Activated CD4-positive, alpha-beta T cell treated with anti-CD3 and anti-CD28 coated beads, Interleukin-2, amount 50 U/mL, for 4 hours (primary cell): ENCODE data around the gene PCOLCE2.

Experiments used
- DNase-seq, 2 experiments: peaks; one replicate each; pipeline ENCODE4 v3.0.0-alpha.2; 2020

The PCOLCE2 gene

DNA sequence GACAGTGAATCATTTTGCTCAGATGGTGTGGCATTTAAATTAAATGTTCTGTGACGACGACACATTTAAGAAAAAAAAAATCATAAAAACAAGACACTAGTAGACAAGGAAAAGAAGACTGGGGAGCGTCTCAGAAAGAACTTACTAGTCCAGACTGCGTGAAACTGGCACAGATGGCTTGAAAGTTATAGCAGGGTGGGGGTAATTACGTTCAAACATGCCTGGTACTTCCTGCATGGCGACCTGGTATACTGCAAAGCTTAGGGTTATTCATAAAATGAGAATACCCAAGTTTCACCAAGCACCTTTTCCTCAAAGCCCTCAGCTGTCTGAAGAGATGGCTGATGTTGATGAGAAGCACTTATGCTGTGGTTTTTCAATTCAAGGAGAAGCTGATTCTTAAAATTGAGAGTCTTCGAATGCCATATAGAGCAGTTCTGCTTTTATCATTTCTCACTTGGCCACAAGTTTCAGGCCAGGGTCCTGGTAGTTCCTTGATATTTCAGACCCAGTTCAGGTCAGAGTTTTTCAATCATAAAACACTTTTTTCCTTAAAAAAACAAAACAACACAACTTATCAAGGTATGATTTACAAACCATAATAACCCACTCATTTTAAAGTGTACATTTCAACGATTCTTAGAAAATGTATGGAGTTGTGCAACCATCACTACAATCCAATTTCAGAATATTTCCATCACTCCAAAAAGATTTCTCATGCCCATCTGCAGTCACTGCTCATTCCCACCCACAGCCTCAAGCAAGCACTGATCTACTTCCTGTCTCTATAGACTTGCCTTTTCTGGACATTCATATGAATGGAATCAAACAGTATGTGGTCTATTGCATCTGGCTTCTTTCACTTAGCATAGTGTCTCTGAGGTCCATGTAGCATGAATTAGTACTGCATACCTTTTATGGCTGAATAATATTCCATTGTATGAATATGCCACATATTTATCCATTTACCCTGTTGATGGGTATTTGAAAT, 24.7 kb downstream of the PCOLCE2 start:
- DNase-seq: no peak

DNA sequence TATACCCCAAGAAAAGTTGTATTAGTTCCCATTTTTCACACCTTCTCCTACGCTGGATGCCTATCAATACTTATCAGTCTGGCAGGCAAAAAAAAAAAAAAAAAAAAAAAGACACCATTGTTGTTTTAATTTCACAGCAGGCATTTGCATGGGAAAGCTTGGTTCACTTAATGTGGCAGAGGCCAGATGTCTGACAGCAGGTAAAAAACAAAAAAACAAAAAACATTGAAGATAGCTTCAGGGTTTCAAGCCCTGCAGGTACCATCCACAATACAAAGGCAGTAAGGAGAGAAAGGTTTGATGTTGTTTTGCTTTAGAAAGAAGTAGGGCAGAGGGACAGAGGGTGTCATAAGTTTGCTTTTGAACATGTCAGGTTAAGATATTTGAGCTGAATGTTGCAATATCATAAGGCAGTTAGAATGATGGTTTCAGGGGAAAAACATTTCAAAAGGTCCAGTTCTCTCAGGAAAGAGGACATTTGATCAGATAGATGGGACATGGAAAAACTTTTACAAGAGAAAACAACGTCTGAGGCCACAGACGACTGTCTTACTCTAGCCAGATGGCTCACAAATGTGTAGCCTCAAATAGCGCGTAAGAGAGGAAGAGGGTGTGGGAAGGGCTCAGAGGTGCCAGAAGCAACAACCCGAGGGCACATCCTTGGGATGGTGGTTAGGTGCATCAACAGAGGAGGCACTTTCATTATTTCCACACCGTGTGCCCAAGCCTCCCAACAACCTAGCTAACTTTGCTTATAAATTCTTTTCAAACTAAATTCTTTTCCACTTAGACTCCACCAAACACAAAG, 25.7 kb downstream of the PCOLCE2 start:
- no peak for DNase-seq

DNA sequence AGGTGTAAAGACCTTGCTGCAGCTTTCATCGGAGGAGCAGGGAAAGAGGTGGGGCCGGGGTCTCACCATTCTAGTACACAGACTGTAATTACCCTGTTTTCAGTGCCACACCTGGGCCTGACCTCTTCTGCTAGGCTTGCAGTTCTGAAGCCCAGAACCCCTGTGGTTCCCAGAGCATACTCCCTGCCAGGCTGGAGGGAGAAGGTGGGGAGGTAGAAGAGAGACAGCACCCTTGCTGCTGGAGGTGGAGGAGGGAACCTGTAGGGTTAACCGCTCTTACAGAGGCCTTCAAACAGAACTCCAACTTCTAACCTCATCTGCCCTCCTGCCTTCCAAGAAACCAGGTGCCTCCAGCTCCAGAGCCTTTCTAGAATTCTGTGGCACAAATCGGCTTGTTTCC, 27.0 kb downstream of the PCOLCE2 start:
- no peak for DNase-seq

DNA sequence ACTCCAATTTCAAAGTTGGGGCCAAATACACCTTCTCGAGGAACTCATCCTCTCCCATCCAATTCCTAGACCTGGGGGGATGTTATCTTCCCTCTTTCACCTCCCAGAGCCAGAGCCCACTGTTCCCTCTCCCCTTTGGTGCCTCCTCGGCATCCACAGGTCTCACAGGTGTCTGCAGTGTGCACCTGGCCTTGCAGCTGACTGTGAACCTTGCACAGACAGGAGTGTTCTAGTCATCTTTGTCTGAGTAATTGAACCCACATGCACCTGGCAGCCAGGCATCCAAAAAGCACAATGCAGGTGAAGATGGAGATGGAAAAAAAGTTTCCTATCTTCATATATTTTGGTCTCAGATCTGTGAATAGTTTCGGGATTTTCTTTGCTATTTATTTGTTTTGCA, 30.8 kb downstream of the PCOLCE2 start:
- DNase-seq: no peak

DNA sequence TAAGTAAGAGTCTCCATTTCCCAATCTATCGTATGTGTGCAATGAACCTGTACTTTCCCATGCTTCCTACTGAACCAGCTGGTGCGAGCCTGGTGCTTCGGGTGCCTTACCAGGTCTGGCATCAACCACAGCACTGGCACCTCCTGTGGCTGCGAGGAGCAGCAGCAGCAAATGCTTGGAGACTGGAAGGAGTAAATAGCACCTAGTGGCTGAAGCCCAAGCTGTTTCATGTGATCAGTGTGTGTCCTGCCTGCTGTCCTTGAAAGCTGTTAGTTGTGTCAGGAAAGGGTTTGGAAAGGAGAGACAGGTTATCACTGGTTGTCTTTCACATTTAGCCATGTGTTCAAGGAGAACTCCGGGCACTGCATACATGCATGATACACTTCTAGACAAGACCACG, 31.8 kb downstream of the PCOLCE2 start:
- DNase-seq: no peak

DNA sequence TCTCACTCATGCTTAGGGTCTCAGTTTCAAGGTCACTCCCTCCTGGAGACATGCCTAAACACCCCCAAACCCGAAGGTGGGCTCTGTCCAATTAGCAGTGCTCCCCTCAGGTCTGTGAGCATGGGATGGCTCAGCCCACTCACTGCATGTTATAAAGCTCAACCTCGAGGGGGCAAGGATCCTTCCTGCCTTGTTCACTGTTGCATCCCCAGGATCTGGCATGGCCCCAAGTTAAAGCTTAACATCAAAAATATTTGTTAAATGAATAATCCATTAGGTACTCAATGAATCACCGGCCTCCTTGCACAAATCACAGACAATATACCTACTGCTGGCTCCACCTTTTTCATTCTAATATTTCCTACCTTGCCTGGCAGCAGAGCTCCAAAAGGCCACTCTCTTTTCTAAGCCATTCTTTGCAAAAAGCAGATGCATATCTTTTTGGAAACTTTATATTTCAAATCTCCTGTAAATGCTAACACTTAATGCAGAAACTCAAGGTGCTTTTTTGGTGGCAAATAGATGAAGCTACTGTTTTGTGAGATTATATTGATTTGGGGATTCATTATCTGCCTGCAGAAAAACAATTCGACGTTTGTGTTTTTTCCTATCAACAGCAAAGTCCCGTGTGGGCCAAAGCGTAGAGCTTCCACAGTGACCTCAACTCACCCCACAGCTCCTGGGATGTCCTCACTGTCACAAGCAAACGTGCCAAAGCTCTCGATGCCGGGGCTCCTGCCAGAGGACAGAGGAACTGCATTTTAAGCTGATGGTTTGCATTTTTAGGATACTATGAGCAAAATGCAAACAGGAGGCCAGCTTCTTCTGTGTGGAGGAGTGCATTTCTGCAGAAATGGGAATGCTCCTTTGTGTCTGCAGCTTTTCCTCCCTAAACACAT, 35.4 kb downstream of the PCOLCE2 start:
- DNase-seq: no peak

DNA sequence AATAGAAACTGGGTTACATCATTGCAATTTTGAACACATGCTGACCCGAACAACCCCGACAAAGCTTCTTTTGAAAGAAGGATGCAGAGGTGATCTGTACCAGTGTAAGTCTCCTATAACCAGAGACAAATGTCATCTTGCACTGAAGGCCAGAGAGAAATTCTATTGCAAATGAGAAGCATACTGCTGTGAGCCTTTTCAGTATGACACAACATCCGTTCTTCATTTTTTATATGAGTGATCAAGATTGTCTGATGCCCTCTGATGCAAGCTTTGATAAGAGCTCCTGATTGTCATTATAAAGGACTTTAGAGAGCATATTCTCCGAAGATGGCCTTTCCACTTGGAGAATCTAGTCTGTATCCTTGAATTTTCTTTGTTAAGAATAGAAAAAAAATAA, 36.9 kb downstream of the PCOLCE2 start:
- no peak for DNase-seq

DNA sequence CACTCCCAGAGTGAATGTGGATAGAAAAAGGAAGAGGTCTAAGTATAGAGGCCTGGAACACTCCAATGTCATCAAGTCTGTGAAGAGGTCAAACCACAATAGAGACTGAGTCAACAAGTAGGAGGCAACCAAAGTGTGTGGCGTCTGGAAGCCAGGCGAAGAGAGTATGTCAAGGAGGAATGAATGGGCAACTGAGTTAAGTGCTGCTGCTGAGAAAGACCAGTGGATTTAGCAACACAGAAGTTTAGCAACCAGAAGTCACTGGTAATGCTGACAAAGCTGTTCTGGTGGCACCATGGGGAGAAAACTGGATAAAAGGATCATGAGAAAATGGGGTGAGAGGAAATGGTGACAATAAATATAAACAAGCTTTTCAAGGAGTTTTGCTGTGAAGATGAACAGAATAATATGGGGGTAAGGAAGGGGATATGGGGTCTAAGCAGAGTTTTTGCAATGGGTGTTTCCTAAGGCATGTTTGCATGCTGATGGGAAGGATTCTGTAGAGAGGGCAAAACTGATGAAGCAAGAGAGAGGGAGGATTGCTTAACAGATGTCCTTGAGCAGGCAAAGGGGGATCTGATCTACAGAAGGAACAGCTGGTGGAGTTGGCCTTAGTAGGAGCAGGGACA, 38.4 kb downstream of the PCOLCE2 start:
- DNase-seq: no peak

DNA sequence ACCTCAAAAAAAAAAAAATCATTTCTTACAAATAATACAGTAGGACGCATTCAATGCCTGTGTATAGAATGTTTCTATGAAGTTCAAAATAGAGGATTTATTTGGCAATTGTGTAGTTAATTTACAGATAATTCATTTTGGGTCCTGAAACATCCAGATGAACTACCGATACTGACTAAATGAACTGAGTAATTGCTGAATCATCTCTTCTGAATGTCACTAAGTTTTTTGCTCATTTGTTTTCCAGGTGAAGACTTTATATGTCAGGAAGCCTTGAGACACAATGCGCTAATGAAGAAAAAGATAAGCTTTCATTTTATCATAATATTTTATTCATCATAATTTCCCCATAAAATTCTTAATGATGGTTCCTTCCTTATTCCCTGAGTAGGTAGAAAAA, 39.7 kb downstream of the PCOLCE2 start:
- DNase-seq: no peak

DNA sequence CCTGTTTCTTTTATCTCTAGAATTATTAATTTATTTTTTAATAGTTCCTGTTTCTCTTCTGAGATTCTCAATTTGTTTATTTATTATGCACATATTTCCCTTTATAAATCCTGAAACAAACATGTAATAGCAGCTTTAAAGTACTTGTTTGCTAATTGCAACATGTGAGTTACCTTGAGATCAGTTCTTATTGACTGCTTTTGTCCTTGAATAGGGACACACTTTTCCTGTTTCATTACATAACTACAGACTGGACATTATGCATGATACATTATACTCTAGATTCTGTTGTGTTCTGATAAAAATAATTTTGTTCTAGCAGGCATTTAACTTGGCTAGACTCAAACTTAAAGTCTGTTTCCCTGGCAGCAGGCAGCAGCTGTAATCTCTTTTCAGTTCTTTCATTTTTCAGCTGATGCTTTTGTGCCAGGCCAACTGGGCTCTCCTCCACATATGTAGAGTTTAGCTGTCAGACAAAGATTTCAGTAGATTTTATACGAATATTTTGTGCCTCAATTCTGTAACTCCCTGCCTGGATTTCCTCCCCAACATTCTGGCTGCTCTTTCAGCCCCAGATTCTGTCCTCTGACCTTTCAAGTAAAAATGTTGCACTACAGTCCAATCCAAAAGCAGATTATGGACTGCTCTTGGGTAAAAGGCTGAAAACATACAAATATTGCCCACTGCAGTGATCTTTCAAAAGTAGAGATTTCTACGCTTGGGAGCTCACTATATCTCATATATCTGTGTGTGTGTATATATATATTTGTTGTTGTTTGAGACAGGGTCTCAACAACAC, 41.9 kb downstream of the PCOLCE2 start:
- DNase-seq: no peak

DNA sequence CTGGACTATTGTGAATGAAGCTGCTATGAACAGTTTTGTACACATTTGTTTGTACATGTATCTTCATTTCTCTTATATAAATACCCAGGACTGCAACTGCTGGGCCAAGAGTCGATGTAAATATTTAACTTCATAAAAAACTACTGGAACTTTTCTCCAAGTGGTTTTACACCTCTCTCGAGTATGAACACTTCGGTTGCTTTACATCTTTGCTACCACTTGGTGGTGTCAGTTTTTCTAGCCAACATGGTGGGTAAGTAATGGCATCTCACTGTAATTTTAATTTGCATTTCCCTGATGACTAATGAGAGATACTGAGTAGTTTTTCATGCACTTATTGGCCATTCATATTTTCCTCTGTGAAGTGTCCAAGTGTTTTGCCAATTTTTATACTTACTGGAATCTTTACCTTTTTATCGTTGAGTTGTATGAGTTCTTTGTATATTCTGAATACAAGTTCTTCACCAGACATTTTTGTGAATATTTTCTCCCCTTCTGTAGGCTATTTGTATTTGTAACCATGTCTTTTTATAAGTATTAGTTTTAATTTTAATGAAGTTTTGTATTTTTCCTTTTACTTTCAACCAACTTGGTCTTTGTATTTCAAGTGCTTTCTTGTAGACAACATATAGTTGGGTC, 44.4 kb downstream of the PCOLCE2 start:
- DNase-seq: no peak

DNA sequence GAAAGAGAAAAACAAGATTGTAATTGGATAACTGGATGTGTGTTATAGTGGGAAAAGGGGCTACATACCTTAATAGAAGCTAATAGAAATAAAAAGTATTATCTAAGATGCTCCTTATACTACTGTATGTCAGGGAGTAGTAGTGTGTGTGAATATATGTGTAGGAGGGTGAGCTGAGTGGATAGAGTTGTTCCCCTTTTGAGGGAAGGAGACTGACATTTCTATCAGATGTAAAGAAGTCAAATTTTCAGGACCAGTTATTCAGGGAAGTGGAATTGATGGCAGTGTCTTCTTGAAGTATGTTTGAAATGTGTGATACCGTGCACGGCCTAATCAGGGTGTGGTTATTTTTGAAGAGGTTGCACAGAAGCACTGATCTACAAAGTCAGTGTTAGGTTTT, 49.1 kb downstream of the PCOLCE2 start:
- no peak for DNase-seq

DNA sequence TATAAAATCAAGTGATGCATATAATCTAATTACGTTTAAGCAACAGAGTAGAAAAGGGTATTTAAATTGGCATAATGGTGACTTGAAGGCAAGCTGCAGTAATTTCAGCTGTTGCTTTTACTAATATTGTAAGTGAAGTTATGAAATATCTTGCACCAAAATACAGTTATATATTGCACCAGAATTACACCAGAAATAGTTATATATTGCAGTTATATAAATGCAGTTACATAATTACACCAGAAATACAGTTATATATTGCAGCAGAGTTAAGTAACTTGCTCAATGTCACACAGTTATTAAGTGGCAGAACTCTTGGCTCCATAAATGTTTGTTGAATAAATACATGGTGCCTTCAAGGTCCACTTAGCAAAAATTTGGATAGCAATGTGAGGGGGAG, 51.4 kb downstream of the PCOLCE2 start:
- DNase-seq: no peak

DNA sequence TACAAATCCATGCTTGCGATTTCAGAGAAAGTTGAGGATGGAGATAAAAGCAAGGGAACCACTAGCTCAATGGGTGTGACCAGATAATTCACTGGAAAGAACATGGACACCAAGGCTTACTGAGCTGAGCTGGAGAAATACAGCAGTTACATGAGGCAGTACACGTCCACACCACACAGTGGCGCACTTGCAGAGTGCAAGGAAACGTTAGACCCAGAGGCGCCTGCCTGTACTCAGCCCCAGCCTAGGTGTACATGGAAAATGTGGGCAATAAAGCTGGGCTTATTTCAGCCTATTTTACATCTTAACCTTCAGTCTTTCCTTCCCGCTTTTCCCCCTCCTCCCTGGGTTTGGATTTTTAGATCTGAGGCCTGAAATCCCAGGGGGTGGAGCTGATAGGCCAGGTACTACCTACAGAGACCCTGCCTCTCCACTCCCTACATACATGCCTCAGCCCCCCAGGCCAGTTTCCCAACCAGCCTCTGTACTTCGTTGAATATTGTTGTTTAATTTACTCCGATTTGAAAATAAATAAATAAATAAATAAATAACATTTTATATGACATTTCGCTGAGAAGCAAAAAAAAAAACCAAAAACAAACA, 60.1 kb downstream of the PCOLCE2 start:
- DNase-seq: peak; percentile 35 to 37

DNA sequence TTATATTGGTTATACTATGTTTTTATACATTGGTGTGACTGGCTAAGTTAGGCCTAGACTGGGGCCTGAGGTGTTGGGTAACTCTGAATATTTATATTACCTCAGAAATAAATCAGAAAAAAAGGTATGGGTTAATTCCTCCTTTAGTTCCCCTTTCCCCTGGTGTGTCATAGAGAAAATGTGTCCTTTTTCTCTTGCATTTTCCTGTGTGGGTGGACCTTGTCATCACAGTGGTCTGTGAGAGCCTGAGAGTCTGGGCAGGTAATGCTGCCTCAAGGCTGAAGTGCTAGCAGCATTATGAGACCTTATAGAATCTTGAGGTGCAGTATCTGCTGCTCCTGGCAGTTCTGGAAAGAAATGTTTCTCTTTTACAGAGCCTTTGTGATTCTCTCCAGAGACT, 69.7 kb downstream of the PCOLCE2 start:
- DNase-seq: no peak

DNA sequence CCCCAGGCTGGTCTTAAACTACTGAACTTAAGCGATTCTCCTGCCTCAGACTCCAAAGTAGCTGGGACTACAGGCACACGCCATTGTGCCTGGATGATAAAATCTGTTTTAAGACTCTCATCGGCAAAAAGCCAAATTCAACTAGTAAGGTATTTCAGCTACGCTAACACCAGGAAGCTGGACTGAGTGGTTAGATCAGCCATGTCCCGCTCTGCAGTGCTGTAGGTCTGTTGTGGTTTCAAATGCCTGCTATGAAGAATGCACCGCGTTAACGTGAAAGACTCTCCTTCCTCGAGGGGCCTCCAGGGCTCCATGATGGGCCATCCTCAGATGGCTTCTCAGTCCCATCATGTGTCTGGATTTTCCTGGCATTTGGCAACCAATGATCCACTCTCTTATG, 70.2 kb downstream of the PCOLCE2 start:
- DNase-seq: no peak

DNA sequence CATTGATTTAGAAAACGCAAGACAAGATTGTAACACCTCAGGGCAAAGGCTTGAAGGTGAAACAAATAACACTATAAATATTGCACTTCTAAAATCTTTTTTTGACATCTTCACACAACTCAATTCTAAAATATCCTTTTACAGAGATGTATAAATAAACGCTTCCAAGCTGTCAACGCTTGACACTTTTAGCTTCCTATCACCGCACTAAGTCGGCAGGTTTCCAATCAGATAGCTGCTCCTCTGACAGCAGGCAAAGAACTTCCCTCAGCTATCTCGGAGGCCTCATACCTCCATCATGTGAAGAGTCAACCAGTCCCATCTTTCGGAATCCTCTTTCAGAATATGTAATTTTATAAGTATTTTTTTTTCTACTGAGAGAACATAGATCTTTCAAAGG, 71.0 kb downstream of the PCOLCE2 start:
- no peak for DNase-seq

DNA sequence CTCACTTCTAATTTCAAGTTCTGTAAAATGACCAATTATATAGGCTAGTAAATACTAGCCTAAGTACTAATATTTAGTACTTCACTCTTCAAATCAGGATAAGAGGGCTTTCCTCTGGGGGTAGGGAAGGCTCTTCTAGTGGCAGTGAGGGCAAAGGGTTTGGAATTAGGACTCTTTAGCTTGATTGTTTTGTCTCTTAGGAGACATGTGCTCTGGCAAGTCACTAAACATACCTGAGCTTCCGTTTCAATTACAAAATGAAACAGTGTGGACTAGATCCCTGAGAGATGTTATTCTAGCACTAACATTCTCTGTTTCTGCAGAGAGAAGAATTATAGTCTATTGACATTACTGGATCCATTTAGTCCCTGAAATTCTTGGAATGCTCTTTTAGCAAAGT, 71.5 kb downstream of the PCOLCE2 start:
- DNase-seq: no peak

DNA sequence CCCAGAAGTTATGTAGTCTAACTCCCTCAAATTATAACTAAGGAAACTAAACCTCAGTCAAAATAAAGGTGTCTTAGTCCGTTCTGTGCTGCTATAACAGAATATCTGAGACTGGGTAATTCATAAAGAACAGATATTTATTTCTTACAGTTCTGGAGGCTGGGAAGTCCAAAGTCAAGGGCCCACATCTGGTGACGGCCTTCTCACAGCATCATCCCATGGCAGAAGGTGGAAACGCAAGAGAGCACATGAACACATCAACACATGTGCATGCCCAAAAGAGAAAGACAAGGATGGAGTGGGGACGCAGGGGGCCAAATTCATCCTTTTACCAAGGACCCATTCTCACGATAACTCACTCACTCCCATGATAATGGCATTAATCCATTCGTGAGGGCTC, 73.1 kb downstream of the PCOLCE2 start:
- no peak for DNase-seq

DNA sequence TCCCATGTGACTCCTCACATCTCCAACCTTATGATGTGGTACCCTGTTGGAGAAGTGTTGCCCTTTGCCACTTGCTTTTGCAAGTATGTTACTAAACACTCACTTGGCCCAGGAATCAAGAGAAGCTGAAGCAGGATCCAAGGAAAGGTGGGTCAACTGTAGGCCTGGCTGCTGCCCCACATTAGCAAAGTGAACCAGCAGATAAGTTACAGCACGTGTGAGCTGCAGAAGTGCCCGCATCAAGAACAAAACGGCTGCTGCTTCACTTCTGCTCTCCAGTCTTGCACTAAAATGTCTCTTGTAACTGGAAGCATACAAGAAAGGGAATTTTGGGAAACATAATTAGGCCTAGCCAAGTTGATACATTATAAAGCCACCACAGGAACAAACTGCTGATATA, 79.6 kb downstream of the PCOLCE2 start:
- DNase-seq: no peak
